ENCODE results near the gene GMCL1.

GRCh38 chr2:69893684-69894551 is 64.5 kb downstream of the GMCL1 start, which contains the start of gene SNRNP27:
- TF ChIP-seq CTCF (IDR thresholded peaks at IDR 0.05; ENCODE audit: borderline replicate concordance, extremely low read depth, low read length, poor library complexity, severe bottlenecking) (peak; percentile 1), EZH2 (IDR thresholded peaks at IDR 0.05; ENCODE audit: borderline replicate concordance, low read depth, low read length, severe bottlenecking) (no peak)

All from DND-41 (cell line).